Testis (tissue), 3 donors: ENCODE measurements around the gene RPN2. TPM values are rescaled to one million over a fixed set of nuclear protein-coding genes. Genes with fewer than 3 reads are reported as not detected.

Experiments
- DNase-seq: peaks from one replicate; pipeline ENCODE4 v3.0.0-alpha.2; 2019
- H3K27ac ChIP-seq, 2 donors: fragments of 200-600 bp; sonication (generic); one replicate each; pipeline ENCODE4 v1.5.1; 2019
- H3K27me3 ChIP-seq: fragments of 200-600 bp; sonication (generic); one replicate; pipeline ENCODE4 v1.5.1; 2019
- H3K36me3 ChIP-seq: fragments of 200-600 bp; sonication (generic); one replicate; pipeline ENCODE4 v1.5.1; 2017; ENCODE audit warnings: low read depth; ENCODE audit errors: missing control alignments
- H3K4me1 ChIP-seq: fragments of 200-600 bp; sonication (generic); one replicate; pipeline ENCODE4 v1.5.1; 2019
- H3K4me3 ChIP-seq, 2 donors: fragments of 200-600 bp; sonication (generic); one replicate each; pipeline ENCODE4 v1.5.1; 2017 to 2019
- H3K9me3 ChIP-seq: fragments of 200-600 bp; sonication (generic); one replicate; pipeline ENCODE4 v1.5.1; 2017
- POLR2A ChIP-seq: fragments of 450-650 bp; IDR thresholded peaks from one replicate; pipeline ENCODE4 v1.6.1; 2017; ENCODE audit warnings: antibody characterized with exemption, mild to moderate bottlenecking, moderate library complexity
- WGBS, 2 donors: methylation state at CpG; one replicate each; pipeline ENCODE4 v1.1.5; 2018; 5-methylcytosine and 5-hydroxymethylcytosine counted together
- intact Hi-C: fragments of 100-400 bp; cut with DNase I; formaldehyde crosslinking; loops from one replicate; pipeline ENCODE4 v1.15.1; 2023; ENCODE audit warnings: low total_unique reads
- polyA plus RNA-seq: library from polyadenylated mRNA; stranded (reverse); fragments of 350-450 nt; fragmentation: Illumina TruSeq; extraction: RNeasy Lipid Tissue Mini Kit (QIAGEN cat#74804); gene quantifications from one replicate; pipeline ENCODE4 v1.2.3, GENCODE V29; 2014; ENCODE audit warnings: low read depth, low replicate concordance; ENCODE audit not compliant: insufficient read depth
- total RNA-seq, 2 donors: library from RNA; depleted of rRNA; stranded (reverse); fragments of >200 nt; gene quantifications; one replicate each; pipeline ENCODE4 v1.2.3, GENCODE V29; 2016
- TF ChIP-seq, protein P1 (sequence below), 3 experiments: fragments of 450-650 bp in 2 of 3; fragments of 200-600 bp in 1 of 3; sonication (generic) in 1 of 3; IDR thresholded peaks; one replicate each; pipeline ENCODE4 v1.5.1; 2016 to 2019; ENCODE audit warnings: antibody characterized with exemption in 3 of 3, mild to moderate bottlenecking in 2 of 3, moderate library complexity in 1 of 3

Gene RPN2
- total and polyA plus RNA-seq, 3 donors from 2014 or later = 200 to 284 (median 235) TPM

DNA sequence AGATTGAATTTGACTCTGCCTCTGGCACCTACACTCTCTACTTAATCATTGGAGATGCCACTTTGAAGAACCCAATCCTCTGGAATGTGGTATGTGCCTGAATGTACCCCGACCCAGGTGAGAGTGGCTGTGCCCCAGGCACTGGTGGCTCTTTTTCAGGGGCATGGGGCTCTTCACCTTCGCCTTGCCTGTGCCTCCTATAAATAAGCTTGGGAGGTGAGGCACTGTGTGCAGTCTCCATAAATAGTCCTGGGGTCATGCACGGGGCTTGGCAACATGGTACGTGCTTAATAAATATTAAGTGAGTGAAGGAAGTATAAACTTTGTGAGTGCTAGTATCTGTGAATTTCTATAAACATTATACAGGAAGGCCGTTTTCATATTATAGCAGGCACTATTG, 49.5 kb downstream of the RPN2 start:
- no peak overlapping the region for H3K27ac ChIP-seq
- intact Hi-C loops = no loop called here
- 96 to 97% methylated on average over 5 of the region's 5 CpGs for WGBS, 2 donors
- H3K36me3 ChIP-seq = no peaks in the 10 kb centered on the region
- DNase-seq = no peak
- no peaks in the 10 kb centered on the region for H3K27me3 ChIP-seq
- no peaks in the 10 kb centered on the region for H3K9me3 ChIP-seq
- H3K4me1 ChIP-seq = peaks cover 11% of the 10 kb centered on the region
- H3K4me3 ChIP-seq = no peak overlapping the region
- TF ChIP-seq, protein P1, sequence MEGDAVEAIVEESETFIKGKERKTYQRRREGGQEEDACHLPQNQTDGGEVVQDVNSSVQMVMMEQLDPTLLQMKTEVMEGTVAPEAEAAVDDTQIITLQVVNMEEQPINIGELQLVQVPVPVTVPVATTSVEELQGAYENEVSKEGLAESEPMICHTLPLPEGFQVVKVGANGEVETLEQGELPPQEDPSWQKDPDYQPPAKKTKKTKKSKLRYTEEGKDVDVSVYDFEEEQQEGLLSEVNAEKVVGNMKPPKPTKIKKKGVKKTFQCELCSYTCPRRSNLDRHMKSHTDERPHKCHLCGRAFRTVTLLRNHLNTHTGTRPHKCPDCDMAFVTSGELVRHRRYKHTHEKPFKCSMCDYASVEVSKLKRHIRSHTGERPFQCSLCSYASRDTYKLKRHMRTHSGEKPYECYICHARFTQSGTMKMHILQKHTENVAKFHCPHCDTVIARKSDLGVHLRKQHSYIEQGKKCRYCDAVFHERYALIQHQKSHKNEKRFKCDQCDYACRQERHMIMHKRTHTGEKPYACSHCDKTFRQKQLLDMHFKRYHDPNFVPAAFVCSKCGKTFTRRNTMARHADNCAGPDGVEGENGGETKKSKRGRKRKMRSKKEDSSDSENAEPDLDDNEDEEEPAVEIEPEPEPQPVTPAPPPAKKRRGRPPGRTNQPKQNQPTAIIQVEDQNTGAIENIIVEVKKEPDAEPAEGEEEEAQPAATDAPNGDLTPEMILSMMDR (IDR thresholded peaks at IDR 0.05) = no peak
- TF ChIP-seq POLR2A = no peak

DNA sequence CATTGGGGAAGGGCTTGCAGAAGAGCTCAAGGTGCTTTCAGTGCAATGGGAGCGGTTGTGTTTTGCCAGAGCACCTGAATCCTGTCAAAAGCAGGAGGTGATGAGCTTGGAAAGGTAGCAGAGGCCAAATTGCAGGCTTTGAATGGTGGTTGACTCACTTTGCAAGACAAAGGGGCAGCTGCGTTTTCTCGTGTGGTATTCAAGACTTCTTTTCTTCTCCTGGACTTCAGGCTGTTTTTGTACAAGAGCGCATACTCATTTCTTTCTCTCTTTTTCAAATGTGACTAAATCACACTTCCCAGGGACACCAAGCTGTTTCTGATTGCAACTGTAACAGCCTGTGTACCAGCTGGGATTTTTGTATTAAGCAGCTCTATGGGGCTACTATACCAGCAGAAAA, 50.2 kb downstream of the RPN2 start:
- DNase-seq = no peak
- Histone ChIP-seq H3K36me3 (no peaks in the 10 kb centered on the region), H3K4me3 (no peak overlapping the region), H3K27me3 (no peaks in the 10 kb centered on the region), H3K4me1 (peaks cover 11% of the 10 kb centered on the region), H3K27ac (no peak overlapping the region), H3K9me3 (no peaks in the 10 kb centered on the region)
- WGBS, 2 donors = 79 to 87% methylated on average over 4 of the region's 4 CpGs
- intact Hi-C loops = no loop called here
- no peak for TF ChIP-seq POLR2A
- TF ChIP-seq, protein P1 (IDR thresholded peaks at IDR 0.05) = no peak

DNA sequence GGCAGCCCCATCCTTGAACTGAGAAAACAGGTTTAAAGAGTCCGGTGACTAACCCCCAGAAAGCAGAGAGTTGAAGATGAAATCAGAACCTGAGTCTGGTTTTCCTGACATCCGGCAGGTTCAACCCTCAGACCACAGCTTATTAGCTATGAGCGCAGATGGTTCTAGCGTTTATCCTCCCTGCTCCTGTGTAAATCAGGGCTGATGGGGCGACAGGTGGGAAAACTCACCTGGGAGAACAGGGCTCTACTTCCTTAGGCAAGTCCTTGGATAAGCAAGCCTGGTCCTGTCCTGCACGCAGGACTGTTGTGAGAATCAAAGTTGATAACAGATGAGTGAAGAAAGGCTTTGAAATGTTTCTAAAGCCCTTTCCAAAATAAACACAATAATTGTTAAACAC, 51.1 kb downstream of the RPN2 start:
- intact Hi-C loops = no loop called here
- no peaks in the 10 kb centered on the region for H3K36me3 ChIP-seq
- TF ChIP-seq POLR2A = no peak
- TF ChIP-seq, protein P1 (IDR thresholded peaks at IDR 0.05) = no peak

DNA sequence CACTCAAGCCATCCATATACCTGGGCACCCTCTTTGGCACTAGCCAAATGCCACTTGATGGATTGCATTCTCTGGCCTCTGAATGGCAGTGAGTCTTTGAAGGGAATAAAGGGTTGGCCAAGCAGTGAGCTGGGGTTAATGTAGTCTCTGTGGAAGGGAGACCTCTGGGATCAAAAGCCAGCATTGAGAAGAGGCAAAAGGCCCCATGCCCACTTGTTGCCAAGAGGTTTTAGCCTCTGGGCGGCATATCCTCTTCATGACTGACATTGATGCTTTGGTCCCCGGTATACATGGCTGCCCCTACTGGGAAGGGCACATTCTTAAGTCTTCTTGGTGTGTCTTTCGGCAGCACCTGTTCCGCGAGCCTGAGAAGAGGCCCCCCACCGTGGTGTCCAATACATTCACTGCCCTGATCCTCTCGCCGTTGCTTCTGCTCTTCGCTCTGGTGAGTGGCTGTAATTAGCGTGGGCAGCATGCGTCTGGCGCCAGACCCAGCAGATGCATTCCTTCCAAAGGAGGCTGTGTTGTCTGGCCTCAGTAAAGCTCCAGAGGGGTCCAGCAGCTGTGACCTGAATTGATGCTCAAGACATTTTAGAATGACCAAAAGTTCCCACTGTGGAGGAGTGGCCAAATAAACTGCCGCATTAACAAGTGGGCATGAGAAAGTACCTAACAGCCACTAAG, 53.0 kb downstream of the RPN2 start:
- no peak overlapping the region for H3K27ac ChIP-seq
- H3K4me1 ChIP-seq = peaks cover 6% of the 10 kb centered on the region
- no peaks in the 10 kb centered on the region for H3K36me3 ChIP-seq
- H3K4me3 ChIP-seq = no peak overlapping the region
- 86 to 93% methylated on average over 13 of the region's 13 CpGs for WGBS, 2 donors
- no peak for DNase-seq
- TF ChIP-seq, protein P1 (IDR thresholded peaks at IDR 0.05) = no peak
- TF ChIP-seq POLR2A = no peak
- H3K9me3 ChIP-seq = no peaks in the 10 kb centered on the region
- intact Hi-C loops = no loop called here
- no peaks in the 10 kb centered on the region for H3K27me3 ChIP-seq

More for the DNA sequence above, 51.1 kb downstream of the RPN2 start:
- no peak for DNase-seq
- H3K4me3 ChIP-seq = no peak overlapping the region
- no peaks in the 10 kb centered on the region for H3K27me3 ChIP-seq
- peaks cover 11% of the 10 kb centered on the region for H3K4me1 ChIP-seq
- no peak overlapping the region for H3K27ac ChIP-seq
- WGBS, 2 donors = 91 to 92% methylated on average over 6 of the region's 6 CpGs
- no peaks in the 10 kb centered on the region for H3K9me3 ChIP-seq
